Testis (tissue), 3 donors: ENCODE data around the gene NFATC2. TPM values are rescaled to one million over a fixed set of nuclear protein-coding genes. Genes with fewer than 3 reads are reported as not detected.
A peak's percentile ranks its signal among the peaks of the same experiment; 100 is the strongest.

Experiments
- DNase-seq: peaks from one replicate; pipeline ENCODE4 v3.0.0-alpha.2; 2019
- H3K27ac ChIP-seq, 2 donors: fragments of 200-600 bp; sonication (generic); one replicate each; pipeline ENCODE4 v1.5.1; 2019
- H3K27me3 ChIP-seq: fragments of 200-600 bp; sonication (generic); one replicate; pipeline ENCODE4 v1.5.1; 2019
- H3K36me3 ChIP-seq: fragments of 200-600 bp; sonication (generic); one replicate; pipeline ENCODE4 v1.5.1; 2017; ENCODE audit warnings: low read depth; ENCODE audit errors: missing control alignments
- H3K4me1 ChIP-seq: fragments of 200-600 bp; sonication (generic); one replicate; pipeline ENCODE4 v1.5.1; 2019
- H3K4me3 ChIP-seq, 2 donors: fragments of 200-600 bp; sonication (generic); one replicate each; pipeline ENCODE4 v1.5.1; 2017 to 2019
- H3K9me3 ChIP-seq: fragments of 200-600 bp; sonication (generic); one replicate; pipeline ENCODE4 v1.5.1; 2017
- POLR2A ChIP-seq: fragments of 450-650 bp; IDR thresholded peaks from one replicate; pipeline ENCODE4 v1.6.1; 2017; ENCODE audit warnings: antibody characterized with exemption, mild to moderate bottlenecking, moderate library complexity
- whole genome bisulfite sequencing, 2 donors: methylation state at CpG; one replicate each; pipeline ENCODE4 v1.1.5; 2018; 5-methylcytosine and 5-hydroxymethylcytosine counted together
- intact Hi-C: fragments of 100-400 bp; cut with DNase I; formaldehyde crosslinking; loops from one replicate; pipeline ENCODE4 v1.15.1; 2023; ENCODE audit warnings: low total_unique reads
- polyA plus RNA-seq: library from polyadenylated mRNA; stranded (reverse); fragments of 350-450 nt; fragmentation: Illumina TruSeq; extraction: RNeasy Lipid Tissue Mini Kit (QIAGEN cat#74804); gene quantifications from one replicate; pipeline ENCODE4 v1.2.3, GENCODE V29; 2014; ENCODE audit warnings: low read depth, low replicate concordance; ENCODE audit not compliant: insufficient read depth
- total RNA-seq, 2 donors: library from RNA; depleted of rRNA; stranded (reverse); fragments of >200 nt; gene quantifications; one replicate each; pipeline ENCODE4 v1.2.3, GENCODE V29; 2016
- TF ChIP-seq, protein P1 (sequence below), 3 experiments: fragments of 450-650 bp in 2 of 3; fragments of 200-600 bp in 1 of 3; sonication (generic) in 1 of 3; IDR thresholded peaks; one replicate each; pipeline ENCODE4 v1.5.1; 2016 to 2019; ENCODE audit warnings: antibody characterized with exemption in 3 of 3, mild to moderate bottlenecking in 2 of 3, moderate library complexity in 1 of 3

The NFATC2 gene
- total and polyA plus RNA-seq, 3 donors from 2014 or later: 5.4 to 7.5 (median 6.5) TPM

GRCh38 chr20:51586005-51586440, 43.5 kb upstream of the NFATC2 start:
- DNase-seq: no peak
- no peaks in the 10 kb centered on the region for H3K9me3 ChIP-seq
- intact Hi-C loops: no loop called here
- no peak overlapping the region for H3K4me3 ChIP-seq
- no peaks in the 10 kb centered on the region for H3K4me1 ChIP-seq
- H3K27me3 ChIP-seq: no peaks in the 10 kb centered on the region
- no peak overlapping the region for H3K27ac ChIP-seq
- no peaks in the 10 kb centered on the region for H3K36me3 ChIP-seq
- 90 to 95% methylated on average over 4 of the region's 4 CpGs for WGBS, 2 donors
- no peak for TF ChIP-seq POLR2A
- TF ChIP-seq, protein P1, sequence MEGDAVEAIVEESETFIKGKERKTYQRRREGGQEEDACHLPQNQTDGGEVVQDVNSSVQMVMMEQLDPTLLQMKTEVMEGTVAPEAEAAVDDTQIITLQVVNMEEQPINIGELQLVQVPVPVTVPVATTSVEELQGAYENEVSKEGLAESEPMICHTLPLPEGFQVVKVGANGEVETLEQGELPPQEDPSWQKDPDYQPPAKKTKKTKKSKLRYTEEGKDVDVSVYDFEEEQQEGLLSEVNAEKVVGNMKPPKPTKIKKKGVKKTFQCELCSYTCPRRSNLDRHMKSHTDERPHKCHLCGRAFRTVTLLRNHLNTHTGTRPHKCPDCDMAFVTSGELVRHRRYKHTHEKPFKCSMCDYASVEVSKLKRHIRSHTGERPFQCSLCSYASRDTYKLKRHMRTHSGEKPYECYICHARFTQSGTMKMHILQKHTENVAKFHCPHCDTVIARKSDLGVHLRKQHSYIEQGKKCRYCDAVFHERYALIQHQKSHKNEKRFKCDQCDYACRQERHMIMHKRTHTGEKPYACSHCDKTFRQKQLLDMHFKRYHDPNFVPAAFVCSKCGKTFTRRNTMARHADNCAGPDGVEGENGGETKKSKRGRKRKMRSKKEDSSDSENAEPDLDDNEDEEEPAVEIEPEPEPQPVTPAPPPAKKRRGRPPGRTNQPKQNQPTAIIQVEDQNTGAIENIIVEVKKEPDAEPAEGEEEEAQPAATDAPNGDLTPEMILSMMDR (IDR thresholded peaks at IDR 0.05): no peak

DNA sequence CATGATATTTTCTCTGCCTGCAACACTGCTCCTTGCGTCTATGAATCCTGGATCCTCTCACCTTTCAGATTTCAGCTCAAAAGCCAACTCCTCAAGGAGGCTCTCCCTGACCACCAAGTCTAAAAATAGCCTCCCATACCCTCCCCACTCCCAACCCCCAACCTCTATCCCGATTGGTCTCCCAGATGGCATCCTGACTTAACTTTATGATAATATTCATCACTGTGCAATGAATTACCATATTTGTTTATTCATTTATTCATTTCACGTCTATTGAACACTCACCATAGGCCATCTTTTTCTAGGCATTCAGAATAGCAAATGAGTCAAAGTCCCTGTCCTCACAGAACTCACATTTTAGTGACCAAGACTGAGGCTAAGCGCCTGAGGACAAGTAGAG, 42.6 kb upstream of the NFATC2 start:
- no peaks in the 10 kb centered on the region for H3K27me3 ChIP-seq
- no peaks in the 10 kb centered on the region for H3K36me3 ChIP-seq
- TF ChIP-seq POLR2A: no peak
- TF ChIP-seq, protein P1 (IDR thresholded peaks at IDR 0.05): no peak
- WGBS, 2 donors: 87 to 88% methylated on average over 4 of the region's 4 CpGs
- DNase-seq: no peak
- no peaks in the 10 kb centered on the region for H3K9me3 ChIP-seq
- no peak overlapping the region for H3K27ac ChIP-seq
- intact Hi-C loops: no loop called here
- no peak overlapping the region for H3K4me3 ChIP-seq
- no peaks in the 10 kb centered on the region for H3K4me1 ChIP-seq

GRCh38 chr20:51584737-51585136, 42.2 kb upstream of the NFATC2 start:
- no peak for DNase-seq
- Histone ChIP-seq H3K4me1 (no peaks in the 10 kb centered on the region), H3K4me3 (no peak overlapping the region), H3K9me3 (no peaks in the 10 kb centered on the region), H3K27ac (no peak overlapping the region), H3K36me3 (no peaks in the 10 kb centered on the region), H3K27me3 (no peaks in the 10 kb centered on the region)
- WGBS, 2 donors: 84 to 91% methylated on average over 4 of the region's 4 CpGs
- intact Hi-C loops: no loop called here
- TF ChIP-seq POLR2A: no peak
- TF ChIP-seq, protein P1 (IDR thresholded peaks at IDR 0.05): no peak

GRCh38 chr20:51584116-51584515, 41.6 kb upstream of the NFATC2 start:
- no peaks in the 10 kb centered on the region for H3K4me1 ChIP-seq
- 77 to 81% methylated on average over 8 of the region's 8 CpGs for WGBS, 2 donors
- no peak overlapping the region for H3K27ac ChIP-seq
- intact Hi-C loops: no loop called here
- DNase-seq: no peak
- H3K9me3 ChIP-seq: no peaks in the 10 kb centered on the region
- TF ChIP-seq POLR2A: no peak
- TF ChIP-seq, protein P1 (IDR thresholded peaks at IDR 0.05): no peak
- H3K36me3 ChIP-seq: no peaks in the 10 kb centered on the region
- no peak overlapping the region for H3K4me3 ChIP-seq
- no peaks in the 10 kb centered on the region for H3K27me3 ChIP-seq

DNA sequence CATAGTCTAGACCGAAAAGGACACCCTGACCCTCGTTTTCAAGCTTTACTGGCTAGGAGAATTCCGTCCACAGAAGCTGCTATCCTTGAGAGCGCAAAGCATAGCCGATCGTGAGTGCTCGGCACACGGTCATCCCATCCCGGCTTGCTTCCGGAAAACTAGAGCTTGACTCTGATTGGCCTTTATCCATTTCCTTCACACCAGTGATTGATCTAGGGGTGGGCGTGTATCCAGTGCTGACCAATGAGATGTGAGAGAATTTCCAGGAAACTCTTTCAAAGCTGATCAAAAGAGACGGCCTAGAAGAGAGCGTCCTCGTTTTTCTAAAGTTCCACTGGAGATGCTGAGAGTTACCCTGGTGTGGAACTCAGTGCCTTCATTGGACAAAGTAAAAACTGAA, 41.0 kb upstream of the NFATC2 start:
- no peaks in the 10 kb centered on the region for H3K4me1 ChIP-seq
- no peak overlapping the region for H3K27ac ChIP-seq
- no peaks in the 10 kb centered on the region for H3K36me3 ChIP-seq
- 55 to 69% methylated on average over 14 of the region's 14 CpGs for WGBS, 2 donors
- no peak for TF ChIP-seq POLR2A
- TF ChIP-seq, protein P1 (IDR thresholded peaks at IDR 0.05): no peak
- no peaks in the 10 kb centered on the region for H3K9me3 ChIP-seq
- DNase-seq: peak; percentile 35
- H3K4me3 ChIP-seq: no peak overlapping the region
- intact Hi-C loops: no loop called here
- H3K27me3 ChIP-seq: no peaks in the 10 kb centered on the region
